Parathyroid adenoma (tissue), 2 donors: ENCODE data around the gene CFTR.

Experiments
- H2AFZ ChIP-seq: fragments of 300-600 bp; sonication (generic); one replicate; pipeline ENCODE4 v1.7.0; 2017; ENCODE audit warnings: antibody characterized with exemption, mild to moderate bottlenecking
- H3K27ac ChIP-seq: fragments of 300-600 bp; sonication (generic); one replicate; pipeline ENCODE4 v1.7.0; 2017
- H3K27me3 ChIP-seq: fragments of 300-600 bp; sonication (generic); one replicate; pipeline ENCODE4 v1.7.0; 2017; ENCODE audit warnings: low read length; ENCODE audit not compliant: control insufficient read depth, insufficient read depth
- H3K36me3 ChIP-seq: fragments of 300-600 bp; sonication (generic); one replicate; pipeline ENCODE4 v1.7.0; 2017; ENCODE audit warnings: low read length; ENCODE audit not compliant: control insufficient read depth, insufficient read depth
- H3K4me1 ChIP-seq: fragments of 300-600 bp; sonication (generic); one replicate; pipeline ENCODE4 v1.7.0; 2017; ENCODE audit warnings: control low read depth
- H3K4me2 ChIP-seq: fragments of 300-600 bp; sonication (generic); one replicate; pipeline ENCODE4 v1.7.0; 2017; ENCODE audit warnings: low read length
- H3K4me3 ChIP-seq: fragments of 300-600 bp; sonication (generic); one replicate; pipeline ENCODE4 v1.7.0; 2017; ENCODE audit warnings: low read depth, low read length
- H3K79me2 ChIP-seq: fragments of 300-600 bp; sonication (generic); one replicate; pipeline ENCODE4 v1.7.0; 2017; ENCODE audit warnings: control low read depth
- H3K9ac ChIP-seq: fragments of 300-600 bp; sonication (generic); one replicate; pipeline ENCODE4 v1.7.0; 2017; ENCODE audit warnings: mild to moderate bottlenecking
- H3K9me3 ChIP-seq: fragments of 300-600 bp; sonication (generic); one replicate; pipeline ENCODE4 v1.7.0; 2017; ENCODE audit warnings: low read length; ENCODE audit not compliant: control insufficient read depth
- TF ChIP-seq, protein P1 (sequence below): fragments of 300-600 bp; sonication (generic); IDR thresholded peaks from one replicate; pipeline ENCODE4 v1.7.0; 2017; ENCODE audit warnings: antibody characterized with exemption, mild to moderate bottlenecking
- donor health status: primary hyperparathyroidism.

The CFTR gene

DNA sequence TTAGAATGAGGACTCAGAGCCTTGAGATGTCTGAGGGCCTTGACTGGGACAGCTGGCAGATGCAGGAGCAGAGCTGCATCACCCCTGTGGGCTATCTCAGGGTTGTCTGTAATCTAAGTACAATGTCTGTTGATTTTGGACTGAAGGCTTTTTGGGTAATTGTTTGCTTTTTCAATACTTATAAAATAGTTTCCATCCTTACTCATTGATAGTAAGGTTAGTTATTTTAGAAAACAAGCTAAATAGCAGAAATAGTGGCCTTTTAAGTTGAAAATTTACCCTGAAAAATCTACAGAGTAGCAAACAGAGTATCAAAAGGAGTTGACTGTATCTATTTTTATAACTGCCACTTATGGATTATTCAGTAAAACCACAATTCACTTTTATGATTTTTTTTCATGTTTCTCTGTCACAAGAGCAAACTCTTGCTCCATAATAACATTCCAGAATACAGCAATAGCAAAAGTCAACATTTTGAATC lies 179.7 kb downstream of the CFTR start:
- Histone ChIP-seq H3K9ac (no peak overlapping the region), H3K27ac (no peak overlapping the region), H3K4me2 (no peak overlapping the region), H2AFZ (no peak overlapping the region), H3K9me3 (no peaks in the 10 kb centered on the region), H3K27me3 (no peaks in the 10 kb centered on the region), H3K4me3 (no peak overlapping the region), H3K79me2 (no peaks in the 10 kb centered on the region), H3K36me3 (no peaks in the 10 kb centered on the region), H3K4me1 (no peaks in the 10 kb centered on the region)
- TF ChIP-seq, protein P1, sequence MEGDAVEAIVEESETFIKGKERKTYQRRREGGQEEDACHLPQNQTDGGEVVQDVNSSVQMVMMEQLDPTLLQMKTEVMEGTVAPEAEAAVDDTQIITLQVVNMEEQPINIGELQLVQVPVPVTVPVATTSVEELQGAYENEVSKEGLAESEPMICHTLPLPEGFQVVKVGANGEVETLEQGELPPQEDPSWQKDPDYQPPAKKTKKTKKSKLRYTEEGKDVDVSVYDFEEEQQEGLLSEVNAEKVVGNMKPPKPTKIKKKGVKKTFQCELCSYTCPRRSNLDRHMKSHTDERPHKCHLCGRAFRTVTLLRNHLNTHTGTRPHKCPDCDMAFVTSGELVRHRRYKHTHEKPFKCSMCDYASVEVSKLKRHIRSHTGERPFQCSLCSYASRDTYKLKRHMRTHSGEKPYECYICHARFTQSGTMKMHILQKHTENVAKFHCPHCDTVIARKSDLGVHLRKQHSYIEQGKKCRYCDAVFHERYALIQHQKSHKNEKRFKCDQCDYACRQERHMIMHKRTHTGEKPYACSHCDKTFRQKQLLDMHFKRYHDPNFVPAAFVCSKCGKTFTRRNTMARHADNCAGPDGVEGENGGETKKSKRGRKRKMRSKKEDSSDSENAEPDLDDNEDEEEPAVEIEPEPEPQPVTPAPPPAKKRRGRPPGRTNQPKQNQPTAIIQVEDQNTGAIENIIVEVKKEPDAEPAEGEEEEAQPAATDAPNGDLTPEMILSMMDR = no peak

DNA sequence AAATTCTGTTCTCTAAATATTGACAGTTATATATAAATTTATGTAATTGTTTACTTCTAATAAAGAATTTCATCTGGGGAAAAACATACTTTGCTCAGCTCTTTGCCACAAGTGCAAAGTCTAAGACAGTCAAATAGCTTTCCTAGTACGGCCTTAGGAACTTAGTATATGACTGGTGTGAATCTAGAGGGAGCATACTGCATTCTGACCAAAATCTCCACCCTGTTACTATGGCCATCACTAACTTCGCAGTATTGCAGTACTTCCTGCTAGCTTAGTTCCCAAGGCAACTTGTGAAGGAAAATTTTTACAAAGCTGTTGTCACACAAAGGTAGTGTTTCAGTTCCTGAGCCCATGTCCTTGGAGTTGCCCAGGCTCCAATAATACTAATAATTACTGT lies 181.5 kb downstream of the CFTR start:
- H3K4me1 ChIP-seq = no peaks in the 10 kb centered on the region
- no peak overlapping the region for H3K9ac ChIP-seq
- H3K36me3 ChIP-seq = no peaks in the 10 kb centered on the region
- no peak overlapping the region for H3K4me3 ChIP-seq
- no peak overlapping the region for H2AFZ ChIP-seq
- H3K9me3 ChIP-seq = no peaks in the 10 kb centered on the region
- TF ChIP-seq, protein P1 = no peak
- no peak overlapping the region for H3K27ac ChIP-seq
- H3K79me2 ChIP-seq = no peaks in the 10 kb centered on the region
- no peak overlapping the region for H3K4me2 ChIP-seq
- no peaks in the 10 kb centered on the region for H3K27me3 ChIP-seq

DNA sequence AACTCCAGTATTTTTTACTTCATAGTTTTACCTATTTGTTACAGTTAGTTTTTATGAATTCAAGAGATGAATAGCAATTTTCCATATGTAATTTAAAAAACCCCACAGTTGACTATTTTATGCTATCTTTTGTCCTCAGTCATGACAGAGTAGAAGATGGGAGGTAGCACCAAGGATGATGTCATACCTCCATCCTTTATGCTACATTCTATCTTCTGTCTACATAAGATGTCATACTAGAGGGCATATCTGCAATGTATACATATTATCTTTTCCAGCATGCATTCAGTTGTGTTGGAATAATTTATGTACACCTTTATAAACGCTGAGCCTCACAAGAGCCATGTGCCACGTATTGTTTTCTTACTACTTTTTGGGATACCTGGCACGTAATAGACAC lies 184.2 kb downstream of the CFTR start:
- Histone ChIP-seq H3K4me3 (no peak overlapping the region), H2AFZ (no peak overlapping the region), H3K27me3 (no peaks in the 10 kb centered on the region), H3K9ac (no peak overlapping the region), H3K36me3 (no peaks in the 10 kb centered on the region), H3K4me2 (no peak overlapping the region), H3K79me2 (no peaks in the 10 kb centered on the region), H3K4me1 (no peaks in the 10 kb centered on the region), H3K9me3 (no peaks in the 10 kb centered on the region), H3K27ac (no peak overlapping the region)
- TF ChIP-seq, protein P1 = no peak

DNA sequence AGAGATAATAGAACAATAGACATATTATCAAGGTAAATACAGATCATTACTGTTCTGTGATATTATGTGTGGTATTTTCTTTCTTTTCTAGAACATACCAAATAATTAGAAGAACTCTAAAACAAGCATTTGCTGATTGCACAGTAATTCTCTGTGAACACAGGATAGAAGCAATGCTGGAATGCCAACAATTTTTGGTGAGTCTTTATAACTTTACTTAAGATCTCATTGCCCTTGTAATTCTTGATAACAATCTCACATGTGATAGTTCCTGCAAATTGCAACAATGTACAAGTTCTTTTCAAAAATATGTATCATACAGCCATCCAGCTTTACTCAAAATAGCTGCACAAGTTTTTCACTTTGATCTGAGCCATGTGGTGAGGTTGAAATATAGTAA lies 185.5 kb downstream of the CFTR start:
- no peaks in the 10 kb centered on the region for H3K4me1 ChIP-seq
- no peak overlapping the region for H3K9ac ChIP-seq
- no peak overlapping the region for H3K4me2 ChIP-seq
- TF ChIP-seq, protein P1 = no peak
- H3K9me3 ChIP-seq = no peaks in the 10 kb centered on the region
- H3K79me2 ChIP-seq = no peaks in the 10 kb centered on the region
- H3K27ac ChIP-seq = no peak overlapping the region
- H3K36me3 ChIP-seq = no peaks in the 10 kb centered on the region
- no peak overlapping the region for H2AFZ ChIP-seq
- no peak overlapping the region for H3K4me3 ChIP-seq
- no peaks in the 10 kb centered on the region for H3K27me3 ChIP-seq

DNA sequence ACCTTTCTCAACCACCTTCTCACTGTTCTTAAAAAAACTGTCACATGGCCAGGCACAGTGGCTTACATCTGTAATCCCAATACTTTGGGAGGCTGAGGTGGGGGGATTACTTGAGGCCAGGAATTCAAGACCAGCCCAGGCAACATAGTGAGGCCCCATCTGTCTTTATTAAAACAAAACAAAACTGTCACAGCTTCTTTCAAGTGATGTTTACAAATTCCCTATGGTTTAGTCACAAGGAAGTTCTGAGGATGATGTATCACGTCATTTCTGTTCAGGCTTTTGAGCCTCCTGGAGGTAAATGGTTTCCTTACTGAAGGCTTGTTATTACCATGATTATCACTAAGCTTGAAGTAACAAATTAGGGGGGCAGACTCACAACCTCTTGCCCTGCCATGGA lies 186.2 kb downstream of the CFTR start:
- TF ChIP-seq, protein P1 = no peak
- no peaks in the 10 kb centered on the region for H3K27me3 ChIP-seq
- H3K79me2 ChIP-seq = no peaks in the 10 kb centered on the region

More for the DNA sequence above, 186.2 kb downstream of the CFTR start:
- Histone ChIP-seq H3K4me3 (no peak overlapping the region), H3K9ac (no peak overlapping the region), H3K27ac (no peak overlapping the region), H3K9me3 (no peaks in the 10 kb centered on the region), H3K4me1 (no peaks in the 10 kb centered on the region), H2AFZ (no peak overlapping the region), H3K36me3 (no peaks in the 10 kb centered on the region), H3K4me2 (no peak overlapping the region)
